Measurements from ENCODE around the gene TMEM81. TPM values are rescaled to one million over a fixed set of nuclear protein-coding genes. Genes with fewer than 3 reads are reported as not detected.

The TMEM81 gene
- total and polyA plus RNA-seq, 2 of the 8 experiments (the other 6 are each of a cell fraction or from before 2014, with no cell fraction given): 2.1 to 5.9 TPM

- H2AFZ ChIP-seq (ENCODE audit: low read length): no peak overlapping the region
- FAIRE-seq (no peak), DNase-seq (ENCODE audit: low read depth in 1 of 2, low spot score in 2 of 2) (no peak)
- TF ChIP-seq TAF7 (optimal IDR thresholded peaks at IDR 0.05; ENCODE audit: borderline replicate concordance, low read depth, low read length) (no peak), EGR1 (IDR thresholded peaks at IDR 0.05; ENCODE audit: borderline replicate concordance, low read depth, low read length) (no peak), YY1 (IDR thresholded peaks at IDR 0.05; ENCODE audit: low read depth, low read length) (no peak), JUND (IDR thresholded peaks at IDR 0.05; ENCODE audit: low read length) (no peak), PHF8 (conservative IDR thresholded peaks at IDR 0.05; ENCODE audit: low read depth, low read length) (no peak), KDM1A (IDR thresholded peaks at IDR 0.05; ENCODE audit: borderline replicate concordance, low read length) (0 out of 2 replicates have a peak, but pooled peaks have one; percentile 18), HDAC2 (IDR thresholded peaks at IDR 0.05; ENCODE audit: borderline replicate concordance in 1 of 2, low read depth in 2 of 2, low read length in 2 of 2) (no peak)
- ChIA-PET CTCF (ENCODE audit: partially characterized antibody) (interaction anchor here (0.7 to 38.9 kb wide), 24 partner anchors 12 to 256 kb away, joined by 3 to 1336 read pairs (median 10); partner anchors contain the start of gene CNTN2), POLR2A (ENCODE audit: partially characterized antibody) (interaction anchor here (0.7 to 1.2 kb wide), 2 partner anchors 12 to 87 kb away, joined by 3 read pairs; no protein-coding TSS in a partner anchor)
- no peaks in the 10 kb centered on the region for H3K79me1 ChIP-seq (ENCODE audit: low read depth, low read length)
- H2BK5ac ChIP-seq (ENCODE audit: low read depth, low read length): no peak overlapping the region
- H4K8ac ChIP-seq (ENCODE audit: extremely low read depth, insufficient read depth, low read length): no peak overlapping the region
- WGBS, 2 experiments (ENCODE audit: extremely low coverage in 1 of 2, insufficient coverage in 1 of 2, insufficient read length in 1 of 2, insufficient replicate concordance in 2 of 2, low coverage in 1 of 2, low lambda C conversion rate in 2 of 2, missing lambda C conversion rate in 1 of 2): 88% methylated on average over 3 of the region's 3 CpGs; no CpG with 5 or more reads in 1 of the 2 experiments
- no peaks in the 10 kb centered on the region for H3K27me3 ChIP-seq (replicated peaks in 1 of 4; ENCODE audit: control insufficient read depth in 3 of 4, extremely low read depth in 1 of 4, insufficient read depth in 3 of 4, low read length in 3 of 4)
- H3K4ac ChIP-seq (replicated peaks; ENCODE audit: insufficient read length, low read depth, low read length): no peak overlapping the region
- H3K4me2 ChIP-seq (ENCODE audit: insufficient read depth in 1 of 2, low read depth in 2 of 2, low read length in 2 of 2): no peak overlapping the region
- H3K23ac ChIP-seq (ENCODE audit: insufficient read length): no peak overlapping the region
- H2BK120ac ChIP-seq (replicated peaks; ENCODE audit: low read depth, low read length): no peak overlapping the region
- no peaks in the 10 kb centered on the region for H3K9me3 ChIP-seq (ENCODE audit: insufficient read depth in 2 of 2, low read depth in 1 of 2, low read length in 1 of 2)
- H2BK20ac ChIP-seq (ENCODE audit: low read length): no peak overlapping the region
- H4K91ac ChIP-seq (replicated peaks; ENCODE audit: insufficient read length, low read length): no peak overlapping the region
- H2BK12ac ChIP-seq (ENCODE audit: low read depth, low read length): no peak overlapping the region
- H3K4me3 ChIP-seq (ENCODE audit: extremely low read depth in 1 of 4, insufficient read depth in 2 of 4, low read depth in 3 of 4, low read length in 4 of 4): no peak overlapping the region
- H3K79me2 ChIP-seq (ENCODE audit: control insufficient read depth in 1 of 2, insufficient read depth in 2 of 2, low read length in 2 of 2): no peaks in the 10 kb centered on the region
- H3K4me1 ChIP-seq (replicated peaks in 1 of 4; ENCODE audit: control insufficient read depth in 3 of 4, insufficient read depth in 4 of 4, low read length in 3 of 4): peaks cover 0 to 4% (median 2%) of the 10 kb centered on the region in 4 experiments; a peak in 4 of 7 replicates
- H3K18ac ChIP-seq (ENCODE audit: extremely low read depth, low read length): no peak overlapping the region
- H2BK15ac ChIP-seq (ENCODE audit: low read length): no peak overlapping the region
- H3K9ac ChIP-seq (replicated peaks in 1 of 4; ENCODE audit: extremely low read depth in 1 of 4, low read depth in 3 of 4, low read length in 3 of 4): no peak overlapping the region
- H3K56ac ChIP-seq (replicated peaks; ENCODE audit: insufficient read length, low read depth, low read length): no peak overlapping the region
- H3K14ac ChIP-seq (ENCODE audit: insufficient read length): no peak overlapping the region
- H2AK5ac ChIP-seq (ENCODE audit: low read depth, low read length): no peak overlapping the region
- H4K20me1 ChIP-seq (replicated peaks in 1 of 2; ENCODE audit: control insufficient read depth in 1 of 2, insufficient read depth in 2 of 2, low read length in 2 of 2): peaks cover 0 to 1% of the 10 kb centered on the region in 2 experiments
- H4K5ac ChIP-seq (ENCODE audit: insufficient read length, low read depth, low read length): no peak overlapping the region
- no peak overlapping the region for H3K27ac ChIP-seq (ENCODE audit: low read depth, low read length)
- H3K23me2 ChIP-seq (ENCODE audit: low read depth, low read length): no peaks in the 10 kb centered on the region
- no peaks in the 10 kb centered on the region for H3K36me3 ChIP-seq (ENCODE audit: control insufficient read depth in 2 of 4, insufficient read depth in 4 of 4, low read length in 3 of 4)
Measured at GRCh38 chr1:205062895-205063294, 21.4 kb downstream of the TMEM81 start.
